Trophoblast cell (in vitro differentiated cells and primary cell): ENCODE data around the gene EPHB1.

Source experiments
- DNase-seq, 2 donors: peaks; one replicate each; pipeline ENCODE4 v3.0.0-alpha.2; 2016
- H2AFZ ChIP-seq: 2 replicates; pipeline ENCODE4 v1.6.1; 2013; ENCODE audit warnings: low read length, moderate library complexity, mild to moderate bottlenecking; ENCODE audit not compliant: insufficient read depth, poor library complexity
- H2AK5ac ChIP-seq: 2 replicates; pipeline ENCODE4 v1.6.1; 2013; ENCODE audit warnings: mild to moderate bottlenecking, low read length
- H2BK120ac ChIP-seq: 2 replicates; pipeline ENCODE4 v1.6.1; 2013; ENCODE audit warnings: low read length, mild to moderate bottlenecking, moderate library complexity; ENCODE audit not compliant: insufficient read depth, poor library complexity
- H2BK12ac ChIP-seq: 2 replicates; pipeline ENCODE4 v1.6.1; 2013; ENCODE audit warnings: mild to moderate bottlenecking, low read length, moderate library complexity
- H2BK5ac ChIP-seq: 2 replicates; pipeline ENCODE4 v1.6.1; 2013; ENCODE audit warnings: low read length, low read depth, moderate library complexity, mild to moderate bottlenecking; ENCODE audit not compliant: poor library complexity
- H3K14ac ChIP-seq: 2 replicates; pipeline ENCODE4 v1.6.1; 2013; ENCODE audit warnings: mild to moderate bottlenecking, low read length
- H3K18ac ChIP-seq: 2 replicates; pipeline ENCODE4 v1.6.1; 2013; ENCODE audit warnings: mild to moderate bottlenecking, low read length
- H3K23ac ChIP-seq: 2 replicates; pipeline ENCODE4 v1.6.1; 2013; ENCODE audit warnings: low read length
- H3K27ac ChIP-seq: 2 replicates; pipeline ENCODE4 v1.5.1; 2013; ENCODE audit warnings: low read depth, mild to moderate bottlenecking, inconsistent platforms, low read length, moderate library complexity
- H3K27me3 ChIP-seq: 2 replicates; pipeline ENCODE4 v1.6.1; 2013; ENCODE audit warnings: inconsistent platforms, mild to moderate bottlenecking, low read length, moderate library complexity; ENCODE audit not compliant: insufficient read depth
- H3K36me3 ChIP-seq, 2 experiments: 1 replicate in 1 of 2; 2 replicates in 1 of 2; pipeline ENCODE4 v1.6.1; 2013; ENCODE audit warnings: low read length in 2 of 2, mild to moderate bottlenecking in 2 of 2, moderate library complexity in 1 of 2; ENCODE audit not compliant: insufficient read depth in 2 of 2, control insufficient read depth in 1 of 2
- H3K4ac ChIP-seq: 2 replicates; pipeline ENCODE4 v1.6.1; 2013; ENCODE audit warnings: low read depth, mild to moderate bottlenecking, low read length, moderate library complexity
- H3K4me1 ChIP-seq, 2 experiments: 1 replicate in 1 of 2; 2 replicates in 1 of 2; pipeline ENCODE4 v1.6.1; 2013; ENCODE audit warnings: low read length in 2 of 2, mild to moderate bottlenecking in 2 of 2, moderate library complexity in 1 of 2; ENCODE audit not compliant: insufficient read depth in 2 of 2, control insufficient read depth in 1 of 2
- H3K4me2 ChIP-seq: 2 replicates; pipeline ENCODE4 v1.6.1; 2013; ENCODE audit warnings: inconsistent platforms, mild to moderate bottlenecking, low read length, moderate library complexity
- H3K4me3 ChIP-seq: 2 replicates; pipeline ENCODE4 v1.5.1; 2013; ENCODE audit warnings: mild to moderate bottlenecking, low read depth, low read length, inconsistent platforms
- H3K79me1 ChIP-seq: one replicate; pipeline ENCODE4 v1.6.1; 2013; ENCODE audit warnings: low read length
- H3K79me2 ChIP-seq: 2 replicates; pipeline ENCODE4 v1.6.1; 2013; ENCODE audit warnings: low read length, mild to moderate bottlenecking; ENCODE audit not compliant: control insufficient read depth, insufficient read depth, poor library complexity
- H3K9ac ChIP-seq: 2 replicates; pipeline ENCODE4 v1.6.1; 2013; ENCODE audit warnings: mild to moderate bottlenecking, low read length
- H3K9me3 ChIP-seq: 2 replicates; pipeline ENCODE4 v1.6.1; 2013; ENCODE audit warnings: low read depth, mild to moderate bottlenecking, control low read depth, inconsistent platforms, low read length; ENCODE audit not compliant: insufficient read depth
- H4K12ac ChIP-seq: 2 replicates; pipeline ENCODE4 v1.6.1; 2013; ENCODE audit warnings: low read depth, mild to moderate bottlenecking, low read length, moderate library complexity
- H4K8ac ChIP-seq: 2 replicates; pipeline ENCODE4 v1.6.1; 2013; ENCODE audit warnings: low read depth, mild to moderate bottlenecking, low read length, moderate library complexity
- H4K91ac ChIP-seq: one replicate; pipeline ENCODE4 v1.6.1; 2013; ENCODE audit warnings: low read depth, mild to moderate bottlenecking, low read length, moderate library complexity
- WGBS: extraction: QIAGEN DNeasy Blood & Tissue Kit; methylation state at CpG from one replicate; pipeline ENCODE4 v1.1.7; 2013; ENCODE audit warnings: missing lambda C conversion rate; ENCODE audit not compliant: insufficient read length, insufficient coverage; ENCODE audit errors: extremely low coverage; 5-methylcytosine and 5-hydroxymethylcytosine counted together

EPHB1 gene

GRCh38 chr3:134840459-134840858 is 45.4 kb downstream of the EPHB1 start:
- Histone ChIP-seq H3K9ac (no peak overlapping the region), H3K4ac (no peak overlapping the region), H3K14ac (no peak overlapping the region), H3K4me1 (no peaks in the 10 kb centered on the region), H2AFZ (no peak overlapping the region), H2BK5ac (no peak overlapping the region), H3K23ac (no peak overlapping the region), H4K8ac (no peak overlapping the region), H2BK120ac (no peak overlapping the region), H3K27ac (no peak overlapping the region), H2AK5ac (no peak overlapping the region), H3K36me3 (no peaks in the 10 kb centered on the region), H3K9me3 (no peaks in the 10 kb centered on the region), H4K12ac (no peak overlapping the region), H3K18ac (no peak overlapping the region), H3K27me3 (no peaks in the 10 kb centered on the region), H3K79me2 (no peaks in the 10 kb centered on the region), H3K79me1 (no peaks in the 10 kb centered on the region), H2BK12ac (no peak overlapping the region), H3K4me3 (no peak overlapping the region), H3K4me2 (no peak overlapping the region), H4K91ac (no peak overlapping the region)
- no peak for DNase-seq
- no CpG with 5 or more reads among the region's 2 CpGs for WGBS

GRCh38 chr3:134846084-134846483 is 51.0 kb downstream of the EPHB1 start:
- H3K4me2 ChIP-seq = no peak overlapping the region
- no peaks in the 10 kb centered on the region for H3K36me3 ChIP-seq
- H3K79me2 ChIP-seq = no peaks in the 10 kb centered on the region
- no peak overlapping the region for H3K9ac ChIP-seq
- WGBS = no CpG with 5 or more reads among the region's 9 CpGs
- no peak overlapping the region for H4K8ac ChIP-seq
- H2BK120ac ChIP-seq = no peak overlapping the region
- no peak overlapping the region for H3K4ac ChIP-seq
- DNase-seq = no peak
- no peak overlapping the region for H4K91ac ChIP-seq
- no peak overlapping the region for H2BK5ac ChIP-seq
- H3K27me3 ChIP-seq = no peaks in the 10 kb centered on the region
- H2AK5ac ChIP-seq = no peak overlapping the region
- H2BK12ac ChIP-seq = no peak overlapping the region
- H3K4me1 ChIP-seq = peaks cover 3 to 8% of the 10 kb centered on the region in 2 experiments
- H3K18ac ChIP-seq = no peak overlapping the region
- no peak overlapping the region for H3K4me3 ChIP-seq
- H3K27ac ChIP-seq = no peak overlapping the region
- H3K79me1 ChIP-seq = no peaks in the 10 kb centered on the region
- no peak overlapping the region for H2AFZ ChIP-seq
- no peak overlapping the region for H3K23ac ChIP-seq
- no peaks in the 10 kb centered on the region for H3K9me3 ChIP-seq
- no peak overlapping the region for H4K12ac ChIP-seq
- H3K14ac ChIP-seq = no peak overlapping the region

GRCh38 chr3:134846911-134847317 is 51.9 kb downstream of the EPHB1 start:
- Histone ChIP-seq H3K4me2 (peak overlapping the region; percentile 4), H3K18ac (no peak overlapping the region), H2BK120ac (no peak overlapping the region), H4K8ac (no peak overlapping the region), H3K23ac (no peak overlapping the region), H3K4me3 (no peak overlapping the region), H3K79me2 (no peaks in the 10 kb centered on the region), H3K14ac (no peak overlapping the region), H2BK12ac (no peak overlapping the region), H3K4me1 (peaks cover 3 to 8% of the 10 kb centered on the region in 2 experiments), H3K36me3 (no peaks in the 10 kb centered on the region), H3K9me3 (no peaks in the 10 kb centered on the region), H4K12ac (no peak overlapping the region), H2BK5ac (no peak overlapping the region), H4K91ac (no peak overlapping the region), H3K27me3 (no peaks in the 10 kb centered on the region), H3K4ac (no peak overlapping the region), H3K27ac (no peak overlapping the region), H3K9ac (no peak overlapping the region), H3K79me1 (no peaks in the 10 kb centered on the region), H2AFZ (no peak overlapping the region), H2AK5ac (no peak overlapping the region)
- DNase-seq = peak; percentile 66 to 68
- no CpG with 5 or more reads among the region's 10 CpGs for WGBS

GRCh38 chr3:134847349-134847748 is 52.3 kb downstream of the EPHB1 start:
- Histone ChIP-seq H3K27me3 (no peaks in the 10 kb centered on the region), H3K79me2 (no peaks in the 10 kb centered on the region), H2BK5ac (no peak overlapping the region), H3K23ac (no peak overlapping the region), H2BK120ac (no peak overlapping the region), H3K9ac (no peak overlapping the region), H3K36me3 (no peaks in the 10 kb centered on the region), H3K4me1 (peaks cover 3 to 8% of the 10 kb centered on the region in 2 experiments), H3K4me3 (no peak overlapping the region), H2BK12ac (no peak overlapping the region), H4K91ac (no peak overlapping the region), H3K79me1 (no peaks in the 10 kb centered on the region), H3K18ac (no peak overlapping the region), H3K9me3 (no peaks in the 10 kb centered on the region), H2AK5ac (no peak overlapping the region), H2AFZ (no peak overlapping the region), H3K27ac (no peak overlapping the region), H3K14ac (no peak overlapping the region), H3K4me2 (no peak overlapping the region), H4K8ac (no peak overlapping the region), H3K4ac (no peak overlapping the region), H4K12ac (no peak overlapping the region)
- DNase-seq = no peak
- no CpG with 5 or more reads among the region's 2 CpGs for WGBS
